ENCODE data around the gene BMPR2. TPM values are rescaled to one million over a fixed set of nuclear protein-coding genes. Genes with fewer than 3 reads are reported as not detected.

BMPR2 gene
- total RNA-seq, 6 experiments from 2014 or later, result 50.5 to 59.4 (median 56.4) TPM

- DNase-seq, result no peak
- Mint-ChIP-seq H3K9me3 (no peaks in the 10 kb centered on the region), H3K36me3 (ENCODE audit: low read depth) (no peaks in the 10 kb centered on the region; the same call in 1 of the 2 replicates), H3K4me3 (no peak overlapping the region), H3K27me3 (ENCODE audit: insufficient read depth) (peaks cover 1% of the 10 kb centered on the region; the same call in 1 of the 2 replicates), H3K27ac (no peak overlapping the region), H3K4me1 (ENCODE audit: low read depth) (peaks cover 5% of the 10 kb centered on the region)
- TF ChIP-seq CTCF (IDR thresholded peaks at IDR 0.05), result no peak
Measured at GRCh38 chr2:202583709-202584219, 207.6 kb downstream of the BMPR2 start.

- peak; percentile 96 for TF ChIP-seq CTCF (IDR thresholded peaks at IDR 0.05)
- Mint-ChIP-seq H3K36me3 (ENCODE audit: low read depth) (no peaks in the 10 kb centered on the region), H3K4me1 (ENCODE audit: low read depth) (peaks cover 9% of the 10 kb centered on the region), H3K4me3 (peak overlapping the region; percentile 65), H3K9me3 (no peaks in the 10 kb centered on the region), H3K27me3 (ENCODE audit: insufficient read depth) (peaks cover 2% of the 10 kb centered on the region; the same call in 1 of the 2 replicates), H3K27ac (no peak overlapping the region)
- DNase-seq, result peak; percentile 54
Measured at GRCh38 chr2:202588647-202589581, 212.8 kb downstream of the BMPR2 start.

- Mint-ChIP-seq H3K4me1 (ENCODE audit: low read depth) (peaks cover 9% of the 10 kb centered on the region), H3K27me3 (ENCODE audit: insufficient read depth) (peaks cover 2% of the 10 kb centered on the region; the same call in 1 of the 2 replicates), H3K9me3 (no peaks in the 10 kb centered on the region), H3K36me3 (ENCODE audit: low read depth) (no peaks in the 10 kb centered on the region), H3K27ac (no peak overlapping the region), H3K4me3 (no peak overlapping the region)
- no peak for TF ChIP-seq CTCF (IDR thresholded peaks at IDR 0.05)
- DNase-seq, result no peak
Measured at GRCh38 chr2:202589582-202589949, 213.4 kb downstream of the BMPR2 start.

- TF ChIP-seq CTCF (IDR thresholded peaks at IDR 0.05), result no peak
- peaks cover 9% of the 10 kb centered on the region for H3K4me1 Mint-ChIP-seq (ENCODE audit: low read depth)
- no peaks in the 10 kb centered on the region for H3K9me3 Mint-ChIP-seq
- no peaks in the 10 kb centered on the region for H3K36me3 Mint-ChIP-seq (ENCODE audit: low read depth)
- peaks cover 2% of the 10 kb centered on the region; the same call in 1 of the 2 replicates for H3K27me3 Mint-ChIP-seq (ENCODE audit: insufficient read depth)
- no peak overlapping the region for H3K4me3 Mint-ChIP-seq
- H3K27ac Mint-ChIP-seq, result no peak overlapping the region
- DNase-seq, result no peak
Measured at GRCh38 chr2:202592566-202592965, 216.4 kb downstream of the BMPR2 start.

- Mint-ChIP-seq H3K4me3 (no peak overlapping the region), H3K9me3 (no peaks in the 10 kb centered on the region), H3K4me1 (ENCODE audit: low read depth) (peaks cover 8% of the 10 kb centered on the region), H3K36me3 (ENCODE audit: low read depth) (no peaks in the 10 kb centered on the region), H3K27me3 (ENCODE audit: insufficient read depth) (no peaks in the 10 kb centered on the region; the same call in 1 of the 2 replicates), H3K27ac (no peak overlapping the region)
- no peak for TF ChIP-seq CTCF (IDR thresholded peaks at IDR 0.05)
- DNase-seq, result no peak
Measured at GRCh38 chr2:202599105-202599504, 223.0 kb downstream of the BMPR2 start.

All from HFFc6 (cell line).